ENCODE data around the gene HSD17B7.

DNA sequence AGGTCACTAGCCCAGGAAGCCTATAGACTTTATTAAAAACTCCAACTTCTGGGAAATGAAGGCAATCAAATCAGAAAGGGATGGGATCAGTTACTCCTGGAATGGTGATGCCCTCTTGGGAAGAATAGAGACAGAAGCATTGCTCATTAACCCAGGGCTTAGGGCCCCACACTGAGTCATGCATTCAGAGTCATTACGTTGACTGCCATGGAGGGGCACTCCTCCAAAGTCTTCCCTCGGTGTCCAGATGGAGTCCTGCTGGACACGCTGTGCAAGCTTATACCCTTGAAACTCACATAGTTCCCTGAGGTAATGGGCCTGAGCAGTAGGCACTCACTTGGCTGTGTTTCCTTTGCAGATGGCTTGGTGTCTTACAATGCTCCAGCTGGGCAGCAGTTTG lies 35.2 kb upstream of the HSD17B7 start:
- TF ChIP-seq, protein P1, sequence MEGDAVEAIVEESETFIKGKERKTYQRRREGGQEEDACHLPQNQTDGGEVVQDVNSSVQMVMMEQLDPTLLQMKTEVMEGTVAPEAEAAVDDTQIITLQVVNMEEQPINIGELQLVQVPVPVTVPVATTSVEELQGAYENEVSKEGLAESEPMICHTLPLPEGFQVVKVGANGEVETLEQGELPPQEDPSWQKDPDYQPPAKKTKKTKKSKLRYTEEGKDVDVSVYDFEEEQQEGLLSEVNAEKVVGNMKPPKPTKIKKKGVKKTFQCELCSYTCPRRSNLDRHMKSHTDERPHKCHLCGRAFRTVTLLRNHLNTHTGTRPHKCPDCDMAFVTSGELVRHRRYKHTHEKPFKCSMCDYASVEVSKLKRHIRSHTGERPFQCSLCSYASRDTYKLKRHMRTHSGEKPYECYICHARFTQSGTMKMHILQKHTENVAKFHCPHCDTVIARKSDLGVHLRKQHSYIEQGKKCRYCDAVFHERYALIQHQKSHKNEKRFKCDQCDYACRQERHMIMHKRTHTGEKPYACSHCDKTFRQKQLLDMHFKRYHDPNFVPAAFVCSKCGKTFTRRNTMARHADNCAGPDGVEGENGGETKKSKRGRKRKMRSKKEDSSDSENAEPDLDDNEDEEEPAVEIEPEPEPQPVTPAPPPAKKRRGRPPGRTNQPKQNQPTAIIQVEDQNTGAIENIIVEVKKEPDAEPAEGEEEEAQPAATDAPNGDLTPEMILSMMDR (conservative IDR thresholded peaks at IDR 0.05 in 1 of 2, IDR thresholded peaks at IDR 0.05 in 1 of 2; ENCODE audit: extremely low read depth in 1 of 2, insufficient read depth in 1 of 2, low read depth in 1 of 2, low read length in 2 of 2) = no peak
- no peak for TF ChIP-seq EZH2 (IDR thresholded peaks at IDR 0.05; ENCODE audit: borderline replicate concordance, low read length)
